ENCODE measurements around the gene SULT2B1. TPM values are rescaled to one million over a fixed set of nuclear protein-coding genes. Genes with fewer than 3 reads are reported as not detected.

The SULT2B1 gene
- polyA plus RNA-seq, 2 of the 4 experiments (the other 2 are of a cell fraction) = 22.2 to 34.3 TPM

DNA sequence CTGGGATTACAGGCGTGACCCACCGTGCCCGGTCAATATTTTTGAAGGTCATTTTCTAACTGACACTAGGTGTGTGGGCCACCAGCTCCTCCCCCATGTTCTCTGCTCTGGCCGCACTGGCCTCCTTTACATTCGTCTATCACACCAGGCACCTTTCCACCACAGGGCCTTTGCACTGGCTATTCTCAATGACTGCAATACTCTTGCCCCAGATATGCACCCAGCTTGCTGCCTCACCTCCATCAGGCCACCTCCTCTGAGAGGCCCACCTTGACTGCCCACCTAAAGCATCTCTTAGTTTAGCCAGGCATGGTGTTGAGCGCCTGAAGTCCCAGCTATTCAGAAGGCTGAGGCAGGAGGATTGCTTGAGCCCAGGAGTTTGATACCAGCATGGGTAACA is 10.2 kb upstream of the SULT2B1 start (continued):
- TF ChIP-seq PHF8 (IDR thresholded peaks at IDR 0.05; ENCODE audit: borderline replicate concordance, low read depth) (no peak), KDM1A (IDR thresholded peaks at IDR 0.05; ENCODE audit: low read depth) (no peak), GATA3 (IDR thresholded peaks at IDR 0.05; ENCODE audit: borderline replicate concordance) (no peak), MAZ (IDR thresholded peaks at IDR 0.05; ENCODE audit: borderline replicate concordance, low read depth, low read length) (no peak), CEBPB (IDR thresholded peaks at IDR 0.05) (no peak)

DNA sequence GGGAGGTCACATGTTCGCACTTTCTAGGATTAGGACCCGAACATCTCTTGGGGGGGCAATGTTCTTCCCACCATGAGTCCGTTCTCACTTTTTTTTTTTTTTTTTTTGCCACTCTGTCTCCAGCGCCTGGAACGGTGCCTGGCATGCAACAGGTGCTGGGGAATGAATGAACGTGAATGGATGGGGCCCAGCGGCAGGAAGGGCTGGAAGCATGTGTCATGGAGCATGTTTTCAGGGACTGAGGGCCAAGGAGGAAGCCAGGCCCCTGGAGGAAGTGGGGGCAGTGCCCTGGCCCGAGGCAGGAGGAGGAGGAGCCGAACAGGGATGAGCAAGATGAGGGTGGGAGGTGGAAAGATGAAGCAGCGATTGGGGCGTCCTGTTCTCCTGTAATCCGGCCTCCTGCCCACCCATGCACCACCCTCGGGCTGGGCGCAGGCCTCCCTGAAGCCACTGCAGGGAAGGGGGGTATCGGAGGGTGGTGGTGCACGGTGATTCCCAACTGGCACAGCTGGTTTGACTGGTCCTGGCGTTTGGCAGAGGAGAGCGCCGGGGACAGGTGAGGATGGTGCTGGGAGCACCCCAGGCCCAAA is 8.8 kb upstream of the SULT2B1 start:
- Histone ChIP-seq H3K4me3 (no peak overlapping the region), H3K27ac (peak overlapping the region; percentile 62 to 85), H3K9me3 (no peaks in the 10 kb centered on the region), H3K4me1 (peaks cover 41% of the 10 kb centered on the region), H3K4me2 (peak overlapping the region; percentile 54)
- peak; percentile 72 to 79 for ATAC-seq
- ChIA-PET CTCF (interaction anchor here (4.2 to 6.8 kb wide), 2 partner anchors 9 to 35 kb away, joined by 24 to 42 read pairs; partner anchors contain the start of gene SULT2B1), POLR2A (no interaction called here)
- peak; percentile 69 to 78 for DNase-seq (ENCODE audit: low read depth in 1 of 2, low spot score in 1 of 2)
- TF ChIP-seq MYC (IDR thresholded peaks at IDR 0.05; ENCODE audit: borderline replicate concordance, low read length) (peak; percentile 55; the same call in 1 of the 2 replicates), RAD21 (conservative IDR thresholded peaks at IDR 0.05 in 1 of 2, IDR thresholded peaks at IDR 0.05 in 1 of 2) (no peak)
- TF ChIP-seq, protein P1, sequence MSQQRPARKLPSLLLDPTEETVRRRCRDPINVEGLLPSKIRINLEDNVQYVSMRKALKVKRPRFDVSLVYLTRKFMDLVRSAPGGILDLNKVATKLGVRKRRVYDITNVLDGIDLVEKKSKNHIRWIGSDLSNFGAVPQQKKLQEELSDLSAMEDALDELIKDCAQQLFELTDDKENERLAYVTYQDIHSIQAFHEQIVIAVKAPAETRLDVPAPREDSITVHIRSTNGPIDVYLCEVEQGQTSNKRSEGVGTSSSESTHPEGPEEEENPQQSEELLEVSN (IDR thresholded peaks at IDR 0.05; ENCODE audit: borderline replicate concordance, low read depth) = no peak
- TF ChIP-seq, protein P2, sequence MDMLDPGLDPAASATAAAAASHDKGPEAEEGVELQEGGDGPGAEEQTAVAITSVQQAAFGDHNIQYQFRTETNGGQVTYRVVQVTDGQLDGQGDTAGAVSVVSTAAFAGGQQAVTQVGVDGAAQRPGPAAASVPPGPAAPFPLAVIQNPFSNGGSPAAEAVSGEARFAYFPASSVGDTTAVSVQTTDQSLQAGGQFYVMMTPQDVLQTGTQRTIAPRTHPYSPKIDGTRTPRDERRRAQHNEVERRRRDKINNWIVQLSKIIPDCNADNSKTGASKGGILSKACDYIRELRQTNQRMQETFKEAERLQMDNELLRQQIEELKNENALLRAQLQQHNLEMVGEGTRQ (IDR thresholded peaks at IDR 0.05) = no peak
- TF ChIP-seq, protein P3, sequence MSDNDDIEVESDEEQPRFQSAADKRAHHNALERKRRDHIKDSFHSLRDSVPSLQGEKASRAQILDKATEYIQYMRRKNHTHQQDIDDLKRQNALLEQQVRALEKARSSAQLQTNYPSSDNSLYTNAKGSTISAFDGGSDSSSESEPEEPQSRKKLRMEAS (IDR thresholded peaks at IDR 0.05) = peak; percentile 89
- FAIRE-seq = no peak
- 22% methylated on average over 19 of the region's 19 CpGs for WGBS (ENCODE audit: missing lambda C conversion rate)

DNA sequence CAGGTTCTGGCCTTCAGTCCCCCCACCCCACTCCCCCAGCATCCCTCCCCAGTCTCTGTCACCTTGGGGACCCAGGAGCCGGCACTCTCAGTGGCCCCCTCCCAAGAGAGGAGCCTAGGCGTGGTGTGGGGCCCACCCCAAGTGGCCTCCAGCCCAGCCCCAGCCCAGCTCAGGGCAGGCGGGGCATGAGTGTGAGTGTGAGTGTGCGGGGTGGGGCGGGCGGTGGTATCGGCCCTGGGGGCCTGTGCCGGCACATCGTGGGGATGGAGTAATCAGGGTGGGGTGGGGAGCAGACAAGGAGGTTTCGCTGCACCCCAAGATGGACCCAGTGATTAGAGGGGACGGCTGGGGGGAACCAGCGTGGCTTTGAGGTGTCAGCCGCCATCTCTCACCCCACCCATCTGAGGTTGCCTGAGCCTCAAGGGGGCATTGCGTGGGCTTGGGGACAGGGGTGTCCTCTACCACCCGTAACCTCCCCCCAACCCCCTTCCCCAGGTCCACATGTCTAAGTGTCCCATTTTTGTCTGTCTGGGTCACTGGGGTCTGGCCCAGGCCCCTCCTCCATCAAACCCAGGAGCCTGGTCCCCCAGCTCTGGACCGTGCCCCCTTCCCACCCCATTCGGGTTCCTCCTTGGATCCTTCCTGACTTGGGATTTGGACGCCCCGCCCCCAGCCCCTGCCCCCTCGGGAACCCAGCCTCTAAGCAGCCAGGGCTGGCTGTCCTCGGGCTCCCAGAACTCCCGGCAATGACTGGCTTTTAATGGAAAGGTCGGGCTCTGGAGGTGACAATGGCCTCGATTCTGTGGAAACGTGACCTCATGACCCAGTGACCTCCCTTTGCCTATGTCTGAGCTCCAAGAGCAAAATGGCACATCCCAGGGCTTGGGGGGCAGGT is 6.9 kb upstream of the SULT2B1 start:
- H3K9me3 ChIP-seq = no peaks in the 10 kb centered on the region
- H3K4me2 ChIP-seq = no peak overlapping the region
- CTCF ChIA-PET = interaction anchor here (0.5 to 1.5 kb wide), 3 partner anchors 11 to 37 kb away, joined by 3 to 4 read pairs (median 4); no protein-coding TSS in a partner anchor
- DNase-seq (ENCODE audit: low read depth in 1 of 2, low spot score in 1 of 2) (no peak), FAIRE-seq (no peak), ATAC-seq (peak; percentile 12 to 22; a peak in 4 of 6 replicates)
- WGBS (ENCODE audit: missing lambda C conversion rate) = 80% methylated on average over 13 of the region's 25 CpGs
- POLR2A ChIA-PET = no interaction called here
- no peak overlapping the region for H3K4me3 ChIP-seq
- peaks cover 27% of the 10 kb centered on the region for H3K4me1 ChIP-seq
- no peak for TF ChIP-seq RFX5 (IDR thresholded peaks at IDR 0.05)
- TF ChIP-seq, protein P4, sequence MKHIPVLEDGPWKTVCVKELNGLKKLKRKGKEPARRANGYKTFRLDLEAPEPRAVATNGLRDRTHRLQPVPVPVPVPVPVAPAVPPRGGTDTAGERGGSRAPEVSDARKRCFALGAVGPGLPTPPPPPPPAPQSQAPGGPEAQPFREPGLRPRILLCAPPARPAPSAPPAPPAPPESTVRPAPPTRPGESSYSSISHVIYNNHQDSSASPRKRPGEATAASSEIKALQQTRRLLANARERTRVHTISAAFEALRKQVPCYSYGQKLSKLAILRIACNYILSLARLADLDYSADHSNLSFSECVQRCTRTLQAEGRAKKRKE (CRISPR knock-in tag; IDR thresholded peaks at IDR 0.05; ENCODE audit: low read depth) = no peak
- TF ChIP-seq, protein P5, sequence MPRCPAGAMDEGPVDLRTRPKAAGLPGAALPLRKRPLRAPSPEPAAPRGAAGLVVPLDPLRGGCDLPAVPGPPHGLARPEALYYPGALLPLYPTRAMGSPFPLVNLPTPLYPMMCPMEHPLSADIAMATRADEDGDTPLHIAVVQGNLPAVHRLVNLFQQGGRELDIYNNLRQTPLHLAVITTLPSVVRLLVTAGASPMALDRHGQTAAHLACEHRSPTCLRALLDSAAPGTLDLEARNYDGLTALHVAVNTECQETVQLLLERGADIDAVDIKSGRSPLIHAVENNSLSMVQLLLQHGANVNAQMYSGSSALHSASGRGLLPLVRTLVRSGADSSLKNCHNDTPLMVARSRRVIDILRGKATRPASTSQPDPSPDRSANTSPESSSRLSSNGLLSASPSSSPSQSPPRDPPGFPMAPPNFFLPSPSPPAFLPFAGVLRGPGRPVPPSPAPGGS (IDR thresholded peaks at IDR 0.05) = no peak
- no peak for TF ChIP-seq HOXA7 (CRISPR knock-in tag; IDR thresholded peaks at IDR 0.05)
- TF ChIP-seq, protein P6, sequence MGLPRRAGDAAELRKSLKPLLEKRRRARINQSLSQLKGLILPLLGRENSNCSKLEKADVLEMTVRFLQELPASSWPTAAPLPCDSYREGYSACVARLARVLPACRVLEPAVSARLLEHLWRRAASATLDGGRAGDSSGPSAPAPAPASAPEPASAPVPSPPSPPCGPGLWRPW (IDR thresholded peaks at IDR 0.05) = no peak
- TF ChIP-seq MAFK (IDR thresholded peaks at IDR 0.05; ENCODE audit: partially characterized antibody) = no peak
- TF ChIP-seq HEYL (CRISPR knock-in tag; IDR thresholded peaks at IDR 0.05) = no peak
- TF ChIP-seq JUNB (IDR thresholded peaks at IDR 0.05) = no peak
- no peak for TF ChIP-seq CHD4 (IDR thresholded peaks at IDR 0.05; ENCODE audit: borderline replicate concordance)
- no peak for TF ChIP-seq EP300 (IDR thresholded peaks at IDR 0.05)
- TF ChIP-seq SREBF2 (IDR thresholded peaks at IDR 0.05) = no peak
- H3K27ac ChIP-seq = peak overlapping the region; percentile 17 to 77; a peak in 3 of 6 replicates

Data from A549 (cell line).